Right lobe of liver (tissue), 4 donors: ENCODE results near the gene TBC1D19.

Source experiments
- CTCF ChIP-seq, 4 donors: fragments of 200-600 bp in 3 of 4; fragments of 450-650 bp in 1 of 4; IDR thresholded peaks; one replicate each; pipeline versions ENCODE4 v1.5.1 to v1.8.0; 2016 to 2022; ENCODE audit warnings: antibody characterized with exemption in 4 of 4, mild to moderate bottlenecking in 2 of 4
- POLR2A ChIP-seq: fragments of 450-650 bp; IDR thresholded peaks from one replicate; pipeline ENCODE4 v1.6.1; 2017; ENCODE audit warnings: antibody characterized with exemption, mild to moderate bottlenecking
- donor health status: DM: no; HTN: no; CAD: no.
- donor health status: DM: no; HTN: no; CAD: no.
- donor health status: DM: no; HTN: yes; CAD: no.

GRCh38 chr4:26685250-26685649 is 101.4 kb downstream of the TBC1D19 start:
- no peak for TF ChIP-seq CTCF (IDR thresholded peaks at IDR 0.05)
- no peak for TF ChIP-seq POLR2A
